SK-N-SH (cell line): ENCODE data around the gene CD300LB. TPM values are rescaled to one million over a fixed set of nuclear protein-coding genes. Genes with fewer than 3 reads are reported as not detected.

Source experiments
- CTCF ChIA-PET: fragments of 300-600, 350-600 bp; formaldehyde crosslinking; extraction: SDS; loops from one replicate; lab custom pipeline; 2021; lab: Yijun Ruan, JAX
- POLR2A ChIA-PET: fragments of 350-600 bp; sonication (Branson Sonifier 250); formaldehyde crosslinking; extraction: SDS; loops from one replicate; lab custom pipeline; 2020; ENCODE audit warnings: antibody characterized with exemption, inconsistent platforms; lab: Yijun Ruan, JAX
- DNase-seq: peaks from one replicate; pipeline ENCODE4 v3.0.0; 2012
- H2AFZ ChIP-seq: fragments of 200-600 bp; sonication (generic); 2 replicates; pipeline ENCODE4 v1.8.1; 2016; ENCODE audit warnings: antibody characterized with exemption, mild to moderate bottlenecking, low read depth
- H3F3A ChIP-seq: fragments of 200-600 bp; sonication (generic); replicated peaks from 2 replicates; pipeline ENCODE3; 2016; ENCODE audit warnings: antibody characterized with exemption, mild to moderate bottlenecking; ENCODE audit not compliant: insufficient read depth
- H3K27ac ChIP-seq, 2 experiments: fragments of 200-500 bp in 1 of 2; fragments of 200-600 bp in 1 of 2; sonication (Bioruptor generic) in 1 of 2; sonication (generic), shearing (Covaris generic) in 1 of 2; 2 replicates each; pipeline versions ENCODE4 v1.5.1 to v1.6.1; 2014 to 2016; ENCODE audit warnings: low read depth in 2 of 2, inconsistent platforms in 1 of 2, low read length in 1 of 2, mild to moderate bottlenecking in 1 of 2, mixed read lengths in 1 of 2
- H3K27me3 ChIP-seq: fragments of 200-600 bp; sonication (generic), shearing (Covaris generic); 2 replicates; pipeline ENCODE4 v1.6.1; 2016; ENCODE audit warnings: mixed run types; ENCODE audit not compliant: insufficient read depth
- H3K36me3 ChIP-seq, 2 experiments: fragments of 200-500 bp in 1 of 2; fragments of 200-600 bp in 1 of 2; sonication (Bioruptor generic) in 1 of 2; sonication (generic) in 1 of 2; replicated peaks in 1 of 2; 2 replicates each; pipeline versions ENCODE3 to v1.5.1; 2014 to 2016; ENCODE audit warnings: low read length in 1 of 2, mild to moderate bottlenecking in 1 of 2; ENCODE audit not compliant: insufficient read depth in 2 of 2, control insufficient read depth in 1 of 2
- H3K4me1 ChIP-seq, 2 experiments: fragments of 200-500 bp in 1 of 2; fragments of 200-600 bp in 1 of 2; sonication (Bioruptor generic) in 1 of 2; sonication (generic), shearing (Covaris generic) in 1 of 2; 2 replicates each; pipeline versions ENCODE4 v1.5.1 to v1.6.1; 2014 to 2016; ENCODE audit warnings: low read depth in 1 of 2, low read length in 1 of 2, mixed run types in 1 of 2; ENCODE audit not compliant: insufficient read depth in 2 of 2, control insufficient read depth in 1 of 2
- H3K4me2 ChIP-seq: fragments of 200-600 bp; sonication (generic), shearing (Covaris generic); 2 replicates; pipeline ENCODE4 v1.6.1; 2017; ENCODE audit warnings: mixed run types
- H3K4me3 ChIP-seq, 2 experiments: fragments of 200-500 bp in 1 of 2; fragments of 200-600 bp in 1 of 2; sonication (Bioruptor generic) in 1 of 2; sonication (generic), shearing (Covaris generic) in 1 of 2; 2 replicates each; pipeline versions ENCODE4 v1.5.1 to v1.8.1; 2014 to 2016; ENCODE audit warnings: low read depth in 2 of 2, inconsistent platforms in 1 of 2, low read length in 1 of 2, mild to moderate bottlenecking in 1 of 2, mixed read lengths in 1 of 2, moderate library complexity in 1 of 2
- H3K79me2 ChIP-seq: fragments of 200-600 bp; sonication (generic); 2 replicates; pipeline ENCODE4 v1.8.1; 2017; ENCODE audit warnings: mild to moderate bottlenecking; ENCODE audit not compliant: insufficient read depth
- H3K9ac ChIP-seq: fragments of 200-600 bp; sonication (generic); 2 replicates; pipeline ENCODE4 v1.6.1; 2017; ENCODE audit warnings: mixed run types
- H3K9me2 ChIP-seq: fragments of 200-600 bp; sonication (generic); 2 replicates; pipeline ENCODE4 v1.6.1; 2017; ENCODE audit warnings: mixed run types
- H3K9me3 ChIP-seq: fragments of 200-600 bp; sonication (generic); 2 replicates; pipeline ENCODE4 v1.6.1; 2017; ENCODE audit warnings: mixed run types, mild to moderate bottlenecking, moderate library complexity
- H4K20me1 ChIP-seq: fragments of 200-600 bp; sonication (generic); 2 replicates; pipeline ENCODE4 v1.6.1; 2017; ENCODE audit warnings: mild to moderate bottlenecking, mixed run types; ENCODE audit not compliant: insufficient read depth
- CTCF ChIP-seq: fragments of 200-600 bp; sonication (generic); IDR thresholded peaks from 2 replicates; pipeline ENCODE4 v1.6.1; 2017; ENCODE audit warnings: antibody characterized with exemption, mild to moderate bottlenecking, moderate library complexity
- EP300 ChIP-seq, 2 experiments: IDR thresholded peaks; 2 replicates each; pipeline versions ENCODE4 v1.4.0 to v1.6.1; 2012; ENCODE audit warnings: borderline replicate concordance in 1 of 2, low read depth in 1 of 2, low read length in 1 of 2
- EZH2phosphoT487 ChIP-seq: fragments of 200-600 bp; sonication (generic); IDR thresholded peaks from 2 replicates; pipeline ENCODE4 v1.6.1; 2017; ENCODE audit warnings: low read depth, mixed run types, mild to moderate bottlenecking, antibody characterized with exemption, moderate library complexity, borderline replicate concordance
- FOXJ3 ChIP-seq: sonication (generic); formaldehyde crosslinking; IDR thresholded peaks from 2 replicates; pipeline ENCODE4 v1.5.1; 2020; ENCODE audit warnings: mild to moderate bottlenecking, missing genetic modification reagents
- MAX ChIP-seq: IDR thresholded peaks from 2 replicates; pipeline ENCODE4 v1.4.0; 2012; ENCODE audit warnings: low read depth
- MXI1 ChIP-seq: IDR thresholded peaks from 2 replicates; pipeline ENCODE4 v1.6.1; 2012; ENCODE audit warnings: mild to moderate bottlenecking, low read depth, low read length, improper control_type of control experiment
- PBX3 ChIP-seq: IDR thresholded peaks from 2 replicates; pipeline ENCODE4; 2012
- RAD21 ChIP-seq: IDR thresholded peaks from 2 replicates; pipeline ENCODE4 v1.6.1; 2012; ENCODE audit warnings: mild to moderate bottlenecking, low read length
- REST ChIP-seq: IDR thresholded peaks from 2 replicates; pipeline ENCODE4 v1.6.1; 2012; ENCODE audit warnings: mild to moderate bottlenecking, low read depth, low read length, moderate library complexity
- RXRA ChIP-seq: IDR thresholded peaks from 2 replicates; pipeline ENCODE4 v1.4.0; 2012; ENCODE audit warnings: low read depth, mild to moderate bottlenecking, borderline replicate concordance
- SMC3 ChIP-seq: IDR thresholded peaks from 2 replicates; pipeline ENCODE4 v1.6.1; 2012; ENCODE audit warnings: low read depth, low read length, improper control_type of control experiment
- TAF1 ChIP-seq: IDR thresholded peaks from 2 replicates; pipeline ENCODE4 v1.6.1; 2012; ENCODE audit warnings: low read depth, mild to moderate bottlenecking, low read length, moderate library complexity, borderline replicate concordance
- TCF12 ChIP-seq: IDR thresholded peaks from 2 replicates; pipeline ENCODE4 v1.4.0; 2012
- TEAD4 ChIP-seq: IDR thresholded peaks from 2 replicates; pipeline ENCODE4 v1.4.0; 2012; ENCODE audit warnings: mild to moderate bottlenecking, borderline replicate concordance; ENCODE audit not compliant: insufficient read depth
- USF2 ChIP-seq: fragments of 150-350 bp; IDR thresholded peaks from 2 replicates; pipeline ENCODE4 v1.6.1; 2017; ENCODE audit warnings: antibody characterized with exemption, low read length, low read depth, borderline replicate concordance
- WGBS: methylation state at CpG from one replicate; pipeline ENCODE4 v1.1.6; 2017; ENCODE audit warnings: low lambda C conversion rate; 5-methylcytosine and 5-hydroxymethylcytosine counted together
- polyA plus RNA-seq, 3 experiments: library from polyadenylated mRNA; depleted of rRNA; stranded (reverse); fragments of >200 nt; gene quantifications; 2 replicates each; pipeline ENCODE4 v1.2.3, GENCODE V29; 2012

The CD300LB gene
- polyA plus RNA-seq, 1 of the 3 experiments (the other 2 are of a cell fraction) = not detected

GRCh38 chr17:74574489-74575142, 43.3 kb upstream of the CD300LB start:
- 8% methylated on average over 5 of the region's 5 CpGs for WGBS

More at GRCh38 chr17:74574489-74575142, 43.3 kb upstream of the CD300LB start:
- Histone ChIP-seq H3K4me1 (no peaks in the 10 kb centered on the region), H3K79me2 (no peaks in the 10 kb centered on the region), H3K9me3 (no peaks in the 10 kb centered on the region), H3K27me3 (no peaks in the 10 kb centered on the region), H3K4me3 (no peak overlapping the region), H2AFZ (no peak overlapping the region), H3F3A (no peaks in the 10 kb centered on the region), H3K36me3 (no peaks in the 10 kb centered on the region), H4K20me1 (no peaks in the 10 kb centered on the region), H3K9me2 (no peaks in the 10 kb centered on the region), H3K27ac (no peak overlapping the region), H3K4me2 (no peak overlapping the region), H3K9ac (no peak overlapping the region)
- DNase-seq = no peak
- TF ChIP-seq CTCF (no peak), EZH2phosphoT487 (no peak), TCF12 (no peak), TEAD4 (no peak), REST (no peak), PBX3 (no peak), RAD21 (no peak), USF2 (no peak), RXRA (no peak), FOXJ3 (CRISPR knock-in tag) (no peak), MXI1 (no peak), SMC3 (no peak), MAX (no peak), TAF1 (no peak), EP300 (IDR thresholded peaks at IDR 0.05; ENCODE audit: borderline replicate concordance in 1 of 2, low read depth in 1 of 2, low read length in 1 of 2) (no peak)
- CTCF ChIA-PET = interaction anchor here (0.6 to 8.2 kb wide), 3 partner anchors 9 to 207 kb away, joined by 3 to 72 read pairs (median 4); partner anchors contain the start of genes CD300H and GPR142
- POLR2A ChIA-PET = no interaction called here
